ENCODE results near the gene ZDHHC11. TPM values are rescaled to one million over a fixed set of nuclear protein-coding genes. Genes with fewer than 3 reads are reported as not detected.
"Not testable (repeated sequence)": the region's sequence is repeated elsewhere in the genome, so short reads cannot be mapped to it uniquely, and the experiment has no call there.

The ZDHHC11 gene
- total RNA-seq, 4 donors from 2014 or later = 4.3 to 13.5 (median 10.9) TPM

DNA sequence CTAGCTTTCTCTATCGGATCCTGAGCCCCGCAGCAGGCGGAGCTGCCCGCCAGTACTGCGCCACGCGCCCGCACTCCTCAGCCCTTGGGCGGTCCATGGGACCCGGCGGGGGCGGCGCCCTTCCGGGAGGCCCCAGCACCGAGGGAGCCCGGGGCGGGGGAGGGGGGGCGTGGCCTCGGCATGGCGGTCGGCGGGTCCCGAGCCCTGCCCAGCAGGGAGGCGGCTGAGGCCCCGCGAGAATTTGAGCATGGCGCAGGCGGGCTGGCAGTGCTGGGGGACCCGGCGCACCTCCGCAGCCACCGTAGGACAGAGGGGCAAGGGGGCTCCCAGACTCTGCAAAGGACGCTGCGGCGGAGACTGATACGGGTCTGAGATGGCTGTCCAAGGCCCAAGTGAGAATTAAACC is 73.0 kb downstream of the ZDHHC11 start:
- TF ChIP-seq EP300 (IDR thresholded peaks at IDR 0.05) (no peak), POLR2A (IDR thresholded peaks at IDR 0.05; ENCODE audit: low read depth) (no peak), POLR2AphosphoS5 (IDR thresholded peaks at IDR 0.05) (no peak)
- TF ChIP-seq, protein P1, sequence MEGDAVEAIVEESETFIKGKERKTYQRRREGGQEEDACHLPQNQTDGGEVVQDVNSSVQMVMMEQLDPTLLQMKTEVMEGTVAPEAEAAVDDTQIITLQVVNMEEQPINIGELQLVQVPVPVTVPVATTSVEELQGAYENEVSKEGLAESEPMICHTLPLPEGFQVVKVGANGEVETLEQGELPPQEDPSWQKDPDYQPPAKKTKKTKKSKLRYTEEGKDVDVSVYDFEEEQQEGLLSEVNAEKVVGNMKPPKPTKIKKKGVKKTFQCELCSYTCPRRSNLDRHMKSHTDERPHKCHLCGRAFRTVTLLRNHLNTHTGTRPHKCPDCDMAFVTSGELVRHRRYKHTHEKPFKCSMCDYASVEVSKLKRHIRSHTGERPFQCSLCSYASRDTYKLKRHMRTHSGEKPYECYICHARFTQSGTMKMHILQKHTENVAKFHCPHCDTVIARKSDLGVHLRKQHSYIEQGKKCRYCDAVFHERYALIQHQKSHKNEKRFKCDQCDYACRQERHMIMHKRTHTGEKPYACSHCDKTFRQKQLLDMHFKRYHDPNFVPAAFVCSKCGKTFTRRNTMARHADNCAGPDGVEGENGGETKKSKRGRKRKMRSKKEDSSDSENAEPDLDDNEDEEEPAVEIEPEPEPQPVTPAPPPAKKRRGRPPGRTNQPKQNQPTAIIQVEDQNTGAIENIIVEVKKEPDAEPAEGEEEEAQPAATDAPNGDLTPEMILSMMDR (IDR thresholded peaks at IDR 0.05) = no peak
- H3K27me3 ChIP-seq = no peaks in the 10 kb centered on the region
- peaks cover 0 to 18% (median 0%) of the 10 kb centered on the region in 4 donors for H3K36me3 ChIP-seq
- intact Hi-C loops (cut with DNase I) = no loop called here
- DNase-seq (ENCODE audit: extremely low spot score) = peak; percentile 55
- WGBS = 93% methylated on average over 36 of the region's 36 CpGs
- H3K4me3 ChIP-seq = no peak overlapping the region
- no peaks in the 10 kb centered on the region for H3K9me3 ChIP-seq
- peaks cover 6 to 42% (median 10%) of the 10 kb centered on the region in 4 donors for H3K4me1 ChIP-seq
- H3K27ac ChIP-seq (replicated peaks in 1 of 4) = no peak overlapping the region

DNA sequence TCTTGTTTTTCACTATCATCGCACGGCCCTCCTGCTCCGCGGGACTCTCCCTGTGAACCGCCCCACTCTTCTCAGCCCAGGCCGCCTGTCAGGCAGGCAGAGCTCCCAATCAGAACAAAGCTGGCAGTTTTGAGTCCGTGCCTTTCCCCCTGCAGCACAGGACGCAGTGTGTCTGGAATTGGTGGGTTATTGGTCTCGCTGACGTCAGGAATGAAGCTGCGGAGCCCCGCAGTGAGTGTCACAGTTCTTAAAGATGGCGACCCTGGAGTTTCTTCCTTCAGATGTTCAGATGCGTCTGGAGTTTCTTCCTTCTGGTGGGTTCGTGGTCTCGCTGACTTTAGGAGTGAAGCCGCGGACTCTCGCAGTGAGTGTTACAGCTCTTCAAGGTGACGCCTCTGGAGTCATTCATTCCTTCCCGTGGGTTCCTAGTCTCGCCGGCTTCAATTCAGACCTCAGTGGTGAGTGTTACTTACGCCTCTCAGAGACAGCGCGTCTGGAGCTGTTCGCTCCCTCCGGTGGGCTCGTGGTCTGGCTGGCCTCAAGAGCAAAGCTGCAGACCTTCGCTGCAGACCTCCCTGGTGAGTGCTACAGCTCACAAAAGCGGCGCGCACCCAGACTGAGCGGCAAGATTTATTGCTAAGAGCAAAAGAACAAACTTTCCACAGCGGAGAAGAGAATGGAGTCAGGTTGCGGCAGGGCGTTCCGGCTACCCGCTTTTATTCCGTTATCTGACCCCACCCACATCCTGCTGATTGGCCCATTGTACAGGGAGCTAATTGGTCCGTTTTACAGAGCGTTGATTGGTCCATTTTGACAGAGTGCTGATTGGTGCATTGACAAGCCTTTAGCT is 73.7 kb downstream of the ZDHHC11 start:
- 90% methylated on average over 42 of the region's 42 CpGs for WGBS
- TF ChIP-seq POLR2A (IDR thresholded peaks at IDR 0.05; ENCODE audit: low read depth) = no peak
- TF ChIP-seq, protein P1 (IDR thresholded peaks at IDR 0.05) = no peak
- TF ChIP-seq EP300 (IDR thresholded peaks at IDR 0.05) = no peak
- no peak for TF ChIP-seq POLR2AphosphoS5 (IDR thresholded peaks at IDR 0.05)
- H3K4me1 ChIP-seq = peaks cover 6 to 48% (median 13%) of the 10 kb centered on the region in 4 donors
- no peak overlapping the region for H3K27ac ChIP-seq (replicated peaks in 1 of 4)
- H3K4me3 ChIP-seq = no peak overlapping the region
- peaks cover 0 to 18% (median 0%) of the 10 kb centered on the region in 4 donors for H3K36me3 ChIP-seq
- no peaks in the 10 kb centered on the region for H3K27me3 ChIP-seq
- H3K9me3 ChIP-seq = no peaks in the 10 kb centered on the region
- intact Hi-C loops (cut with DNase I) = no loop called here
- DNase-seq (ENCODE audit: extremely low spot score) = peak; percentile 87

DNA sequence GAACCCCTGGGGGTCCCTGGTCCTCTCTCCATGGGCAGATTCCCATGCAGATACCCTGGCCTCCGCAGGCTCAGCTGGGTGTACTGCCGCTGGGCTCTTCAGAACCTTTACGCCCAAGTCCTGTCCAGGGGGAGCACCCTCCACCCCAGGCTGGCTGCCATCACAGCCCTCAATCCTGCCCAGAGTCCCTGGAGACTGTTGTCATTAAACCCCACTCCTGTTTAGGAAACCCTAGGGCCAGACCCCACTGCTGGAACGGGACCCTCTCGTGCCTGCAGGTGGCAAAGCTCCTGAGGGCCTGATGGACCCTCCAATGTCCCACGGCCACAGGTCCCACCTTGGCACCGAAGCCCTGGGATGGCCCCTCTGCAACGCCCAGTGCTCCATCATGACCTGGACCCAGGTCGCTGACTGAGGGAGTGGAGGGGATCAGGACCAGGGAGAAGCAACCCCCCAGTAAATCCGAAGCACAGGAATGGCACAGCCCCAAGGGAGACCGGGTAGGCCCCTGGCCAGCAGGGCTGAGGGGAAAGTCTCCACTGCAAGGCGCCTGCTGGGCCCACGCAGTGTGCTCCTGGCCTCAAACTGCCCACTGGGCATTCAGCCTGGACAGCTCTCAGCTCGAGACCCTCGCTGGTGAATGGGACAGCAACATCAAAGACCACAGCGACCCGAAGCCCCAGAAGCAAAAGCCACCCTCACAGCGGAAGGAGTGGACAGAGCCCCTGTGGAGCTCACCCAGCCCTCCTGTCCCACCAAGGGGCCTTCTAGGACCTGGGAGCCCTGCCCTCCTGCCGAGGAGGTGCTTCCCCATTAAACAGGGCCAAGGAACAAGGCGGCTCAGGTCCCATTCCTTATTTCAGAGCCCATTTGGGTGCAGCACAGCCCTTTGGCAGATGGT is 74.6 kb downstream of the ZDHHC11 start:
- DNase-seq (ENCODE audit: extremely low spot score) = peak; percentile 50
- no peak for TF ChIP-seq EP300 (IDR thresholded peaks at IDR 0.05)
- Histone ChIP-seq H3K9me3 (no peaks in the 10 kb centered on the region), H3K36me3 (peaks cover 0 to 18% (median 0%) of the 10 kb centered on the region in 4 donors), H3K4me1 (peaks cover 6 to 48% (median 13%) of the 10 kb centered on the region in 4 donors), H3K27me3 (no peaks in the 10 kb centered on the region), H3K27ac (replicated peaks in 1 of 4) (no peak overlapping the region), H3K4me3 (no peak overlapping the region)
- intact Hi-C loops (cut with DNase I) = no loop called here
- 87% methylated on average over 19 of the region's 20 CpGs for WGBS

DNA sequence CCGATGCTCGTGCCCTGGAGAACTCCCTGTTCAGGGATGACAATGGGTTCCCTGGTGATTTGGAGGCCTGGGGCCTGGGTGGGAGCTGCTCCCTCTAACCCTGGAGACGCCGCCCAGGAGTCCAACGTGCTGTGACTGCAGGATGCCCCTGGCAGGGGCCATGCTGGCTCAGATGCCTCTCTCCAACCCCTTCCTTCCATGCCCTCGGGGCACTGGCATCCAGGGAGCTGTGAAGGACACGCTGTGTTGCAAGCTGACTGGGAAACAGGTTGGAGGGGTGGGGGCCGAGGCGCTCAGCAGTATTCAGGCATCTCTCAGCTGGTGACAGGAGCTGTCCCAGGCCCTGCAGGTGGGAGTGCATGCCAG is 75.2 kb downstream of the ZDHHC11 start:
- H3K27me3 ChIP-seq; H3K27ac ChIP-seq (replicated peaks in 1 of 4); intact Hi-C loops (cut with DNase I); H3K9me3 ChIP-seq; H3K4me3 ChIP-seq: not testable (repeated sequence)
- DNase-seq (ENCODE audit: extremely low spot score) = peak; percentile 86
- peaks cover 6 to 48% (median 13%) of the 10 kb centered on the region in 4 donors for H3K4me1 ChIP-seq
- H3K36me3 ChIP-seq = peaks cover 0 to 18% (median 0%) of the 10 kb centered on the region in 4 donors
- 91% methylated on average over 9 of the region's 9 CpGs for WGBS

DNA sequence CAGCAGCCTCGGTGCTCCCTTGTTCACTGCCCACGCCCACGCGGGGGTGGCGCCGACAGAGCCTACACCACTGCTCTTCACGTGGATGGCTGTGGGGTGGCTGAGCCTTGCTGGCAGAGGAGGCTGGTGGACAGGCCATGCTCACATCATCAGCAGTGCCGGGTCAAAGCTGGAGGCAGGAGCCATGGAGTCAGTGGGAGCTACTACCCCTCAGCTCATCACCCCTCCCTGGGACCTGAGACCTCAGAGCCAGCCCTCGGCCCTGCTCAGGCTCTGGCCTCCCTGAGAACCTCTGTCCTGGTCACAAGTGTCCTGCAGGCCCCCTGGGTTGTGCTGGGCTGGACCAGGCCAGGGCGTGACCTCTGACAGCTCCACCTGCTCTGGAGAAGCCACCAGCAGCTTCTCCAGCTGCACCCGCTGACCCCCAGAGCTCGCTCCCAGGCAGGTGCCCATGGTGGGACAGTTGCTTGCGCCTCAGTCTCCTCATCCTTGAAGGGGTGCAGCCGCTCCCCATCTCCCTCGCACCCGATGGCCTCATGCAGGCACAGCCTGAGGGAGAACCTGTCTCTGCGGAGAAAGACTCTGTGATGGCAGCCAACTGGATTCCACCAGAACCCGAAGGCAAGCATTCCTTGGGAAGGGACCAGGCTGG is 75.8 kb downstream of the ZDHHC11 start:
- H3K4me3 ChIP-seq; H3K9me3 ChIP-seq; H3K27ac ChIP-seq (replicated peaks in 1 of 4); H3K27me3 ChIP-seq; intact Hi-C loops (cut with DNase I): not testable (repeated sequence)
- H3K36me3 ChIP-seq = peaks cover 0 to 18% (median 0%) of the 10 kb centered on the region in 4 donors
- peak; percentile 68 for DNase-seq (ENCODE audit: extremely low spot score)
- 89% methylated on average over 18 of the region's 18 CpGs for WGBS
- peaks cover 6 to 48% (median 13%) of the 10 kb centered on the region in 4 donors for H3K4me1 ChIP-seq

DNA sequence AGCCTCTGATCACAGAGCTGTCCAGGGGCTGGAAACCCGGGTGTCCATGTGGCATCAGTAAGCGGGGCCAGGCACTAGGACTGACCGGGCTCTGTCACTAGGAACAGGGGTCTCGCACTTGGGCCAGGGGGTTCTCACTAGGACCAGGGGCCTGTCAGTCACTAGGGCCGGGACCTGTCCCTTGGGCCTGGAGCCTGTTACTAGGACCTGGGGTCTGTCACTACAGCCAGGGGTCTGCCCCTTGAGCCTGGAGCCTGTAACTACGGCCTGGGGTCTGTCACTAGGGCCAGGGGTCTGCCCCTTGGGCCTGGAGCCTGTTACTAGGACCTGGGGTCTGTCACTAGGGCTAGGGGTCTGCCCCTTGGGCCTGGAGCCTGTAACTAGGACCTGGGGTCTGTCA is 76.5 kb downstream of the ZDHHC11 start:
- peaks cover 6 to 48% (median 13%) of the 10 kb centered on the region in 4 donors for H3K4me1 ChIP-seq

More for the DNA sequence above, 76.5 kb downstream of the ZDHHC11 start:
- H3K4me3 ChIP-seq; H3K9me3 ChIP-seq; H3K27ac ChIP-seq (replicated peaks in 1 of 4); intact Hi-C loops (cut with DNase I); H3K27me3 ChIP-seq: not testable (repeated sequence)
- DNase-seq (ENCODE audit: extremely low spot score) = peak; percentile 82
- peaks cover 0 to 18% (median 0%) of the 10 kb centered on the region in 4 donors for H3K36me3 ChIP-seq
- WGBS = 80% methylated on average over 6 of the region's 6 CpGs

Measured in esophagus muscularis mucosa (tissue), 4 donors.